HG03175 (cell line): ENCODE data around the gene PHACTR3.

Experiments
- ATAC-seq: cut with Tn5 transposase; IDR thresholded peaks from one replicate; pipeline ENCODE4 v1.9.1; 2021; ENCODE audit warnings: mild to moderate bottlenecking, moderate library complexity; ENCODE audit not compliant: unreplicated experiment

PHACTR3 gene

DNA sequence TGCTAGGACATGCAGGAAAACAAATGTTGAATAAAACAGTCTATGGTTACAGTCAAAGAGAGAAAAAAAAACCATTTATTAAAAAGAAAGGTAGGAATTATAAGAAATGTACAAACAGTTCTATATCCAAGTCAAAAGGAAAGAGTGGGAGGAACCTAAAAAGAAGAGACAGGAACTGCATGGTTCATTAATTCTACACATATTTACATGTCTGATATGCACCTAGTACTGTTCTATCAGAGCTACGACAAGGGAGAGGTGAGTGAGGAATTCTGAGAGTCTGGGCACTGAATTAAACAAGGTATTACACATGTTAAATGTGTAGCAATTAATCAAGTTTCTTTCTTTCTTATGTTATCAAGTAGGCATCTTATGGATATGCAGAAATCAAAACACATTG lies 287.2 kb downstream of the PHACTR3 start:
- no peak for ATAC-seq

DNA sequence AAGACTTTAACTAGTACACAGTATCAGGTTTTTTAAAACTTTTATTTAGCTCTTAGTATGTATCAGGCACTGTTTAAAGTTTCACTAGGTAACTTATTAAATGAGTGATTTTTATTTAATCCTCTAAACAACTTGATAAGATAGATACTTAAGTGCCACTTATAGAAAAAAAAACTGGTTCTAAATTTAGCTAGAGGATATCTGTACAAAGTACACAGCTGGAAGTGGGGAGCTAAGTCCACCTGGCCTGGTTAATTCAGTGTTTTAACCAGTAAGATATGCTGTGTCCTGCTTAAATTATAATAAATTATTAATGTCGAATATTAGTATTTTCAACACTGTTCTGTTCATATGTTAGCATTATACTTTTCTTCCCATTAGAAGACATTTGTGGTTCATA lies 291.6 kb downstream of the PHACTR3 start:
- no peak for ATAC-seq
